Caco-2 (cell line): ENCODE measurements around the gene MAMLD1. TPM values are rescaled to one million over a fixed set of nuclear protein-coding genes. Genes with fewer than 3 reads are reported as not detected.

ENCODE experiments used
- BruUV-seq: library from RNA; stranded (reverse); fragments of 400-500 nt; replicated peaks from 2 replicates; lab custom pipeline; 2021; lab: Mats Ljungman, UMichigan
- CTCF ChIA-PET: fragments of 300-600 bp; sonication (Branson Sonifier 250); formaldehyde crosslinking; loops from one replicate; lab custom pipeline; 2022; ENCODE audit warnings: antibody characterized with exemption; lab: Charles Lee
- POLR2A ChIA-PET: fragments of 300-600 bp; sonication (Branson Sonifier 250); formaldehyde crosslinking; loops from one replicate; lab custom pipeline; 2022; ENCODE audit warnings: antibody characterized with exemption; lab: Charles Lee
- DNase-seq, 2 experiments: peaks; one replicate each; pipeline versions ENCODE4 v3.0.0 to v3.0.0-alpha.2; 2020 to 2022
- H3K27me3 ChIP-seq: replicated peaks from 2 replicates; pipeline ENCODE4 v1.6.0; 2011; ENCODE audit warnings: low read length; ENCODE audit not compliant: control insufficient read depth, insufficient read depth
- H3K36me3 ChIP-seq: 2 replicates; pipeline ENCODE4 v1.5.1; 2011; ENCODE audit warnings: low read length; ENCODE audit not compliant: control insufficient read depth, insufficient read depth
- H3K4me1 ChIP-seq: fragments of 250-450 bp; sonication (Bioruptor Pico); 2 replicates; pipeline ENCODE4 v1.5.1; 2020; ENCODE audit warnings: mild to moderate bottlenecking
- H3K4me3 ChIP-seq: 2 replicates; pipeline ENCODE4 v1.5.1; 2011; ENCODE audit warnings: low read depth, mild to moderate bottlenecking, control low read depth, low read length
- H3K9me3 ChIP-seq: fragments of 250-450 bp; sonication (Bioruptor Pico); 2 replicates; pipeline ENCODE4 v1.5.1; 2020; ENCODE audit warnings: mild to moderate bottlenecking, moderate library complexity
- H3K27ac Mint-ChIP-seq: one replicate; pipeline ENCODE4 v1.8.0; 2022; ENCODE audit warnings: mixed read lengths; ENCODE audit not compliant: unreplicated experiment
- H3K27me3 Mint-ChIP-seq: one replicate; pipeline ENCODE4 v1.8.0; 2022; ENCODE audit warnings: mixed read lengths; ENCODE audit not compliant: insufficient read depth, unreplicated experiment
- H3K36me3 Mint-ChIP-seq: one replicate; pipeline ENCODE4 v1.8.0; 2022; ENCODE audit warnings: mild to moderate bottlenecking, mixed read lengths; ENCODE audit not compliant: insufficient read depth, unreplicated experiment
- H3K4me1 Mint-ChIP-seq: one replicate; pipeline ENCODE4 v1.8.0; 2022; ENCODE audit warnings: low read depth, mixed read lengths; ENCODE audit not compliant: unreplicated experiment
- H3K4me3 Mint-ChIP-seq: one replicate; pipeline ENCODE4 v1.8.0; 2022; ENCODE audit warnings: mild to moderate bottlenecking, moderate library complexity, mixed read lengths; ENCODE audit not compliant: unreplicated experiment
- H3K9me3 Mint-ChIP-seq: one replicate; pipeline ENCODE4 v1.8.0; 2022; ENCODE audit warnings: mixed read lengths; ENCODE audit not compliant: unreplicated experiment
- CTCF ChIP-seq, 2 experiments: fragments of 200-600 bp in 1 of 2; IDR thresholded peaks; 1 replicate in 1 of 2; 2 replicates in 1 of 2; pipeline versions ENCODE4 v1.5.1 to v1.8.0; 2011 to 2022; ENCODE audit warnings: antibody characterized with exemption in 1 of 2, control low read depth in 1 of 2, inconsistent platforms in 1 of 2, low read depth in 1 of 2, low read length in 1 of 2, mild to moderate bottlenecking in 1 of 2, moderate library complexity in 1 of 2; ENCODE audit not compliant: insufficient read depth in 1 of 2, severe bottlenecking in 1 of 2, unreplicated experiment in 1 of 2
- intact Hi-C: fragments of 100-400 bp; cut with micrococcal nuclease; formaldehyde crosslinking; loops from one replicate; pipeline ENCODE4 v1.10.0; 2022; ENCODE audit not compliant: unreplicated experiment
- total RNA-seq: library from RNA; stranded (reverse); gene quantifications from 2 replicates; pipeline ENCODE4 v1.2.3, GENCODE V29; 2022

The MAMLD1 gene
- total RNA-seq, 1 experiment from 2014 or later = not detected

DNA sequence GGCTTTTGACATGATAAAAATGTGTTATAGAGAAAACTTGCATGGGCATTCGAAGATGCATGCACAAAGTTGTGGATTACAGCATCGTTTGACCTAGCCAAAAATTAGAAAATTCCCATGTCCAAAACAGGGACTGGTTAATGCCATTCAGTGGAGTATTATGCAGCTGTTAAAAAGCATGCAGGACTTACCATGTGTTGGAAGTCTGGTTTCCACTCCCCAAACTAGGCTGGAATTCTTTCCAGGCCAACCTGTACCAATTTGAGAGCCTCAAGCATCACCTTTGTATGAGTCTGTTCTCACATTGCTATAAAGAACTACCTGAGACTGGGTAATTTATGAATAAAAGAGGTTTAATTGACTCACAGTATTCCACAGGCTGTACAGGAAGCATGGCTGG is 159.4 kb downstream of the MAMLD1 start:
- H3K36me3 Mint-ChIP-seq = no peaks in the 10 kb centered on the region
- no peak overlapping the region for H3K27ac Mint-ChIP-seq
- CTCF ChIA-PET = no interaction called here
- Histone ChIP-seq H3K9me3 (no peaks in the 10 kb centered on the region), H3K4me1 (no peaks in the 10 kb centered on the region), H3K27me3 (no peaks in the 10 kb centered on the region), H3K36me3 (no peaks in the 10 kb centered on the region), H3K4me3 (no peak overlapping the region)
- no peak for DNase-seq
- TF ChIP-seq CTCF (IDR thresholded peaks at IDR 0.05; ENCODE audit: insufficient read depth in 1 of 2, low read depth in 1 of 2, low read length in 1 of 2, severe bottlenecking in 1 of 2, unreplicated experiment in 1 of 2) = no peak
- H3K4me3 Mint-ChIP-seq = no peak overlapping the region
- BruUV-seq = no TSS peak
- H3K4me1 Mint-ChIP-seq = no peaks in the 10 kb centered on the region
- no peaks in the 10 kb centered on the region for H3K27me3 Mint-ChIP-seq
- intact Hi-C loops = no loop called here
- H3K9me3 Mint-ChIP-seq = no peaks in the 10 kb centered on the region
- POLR2A ChIA-PET = no interaction called here

DNA sequence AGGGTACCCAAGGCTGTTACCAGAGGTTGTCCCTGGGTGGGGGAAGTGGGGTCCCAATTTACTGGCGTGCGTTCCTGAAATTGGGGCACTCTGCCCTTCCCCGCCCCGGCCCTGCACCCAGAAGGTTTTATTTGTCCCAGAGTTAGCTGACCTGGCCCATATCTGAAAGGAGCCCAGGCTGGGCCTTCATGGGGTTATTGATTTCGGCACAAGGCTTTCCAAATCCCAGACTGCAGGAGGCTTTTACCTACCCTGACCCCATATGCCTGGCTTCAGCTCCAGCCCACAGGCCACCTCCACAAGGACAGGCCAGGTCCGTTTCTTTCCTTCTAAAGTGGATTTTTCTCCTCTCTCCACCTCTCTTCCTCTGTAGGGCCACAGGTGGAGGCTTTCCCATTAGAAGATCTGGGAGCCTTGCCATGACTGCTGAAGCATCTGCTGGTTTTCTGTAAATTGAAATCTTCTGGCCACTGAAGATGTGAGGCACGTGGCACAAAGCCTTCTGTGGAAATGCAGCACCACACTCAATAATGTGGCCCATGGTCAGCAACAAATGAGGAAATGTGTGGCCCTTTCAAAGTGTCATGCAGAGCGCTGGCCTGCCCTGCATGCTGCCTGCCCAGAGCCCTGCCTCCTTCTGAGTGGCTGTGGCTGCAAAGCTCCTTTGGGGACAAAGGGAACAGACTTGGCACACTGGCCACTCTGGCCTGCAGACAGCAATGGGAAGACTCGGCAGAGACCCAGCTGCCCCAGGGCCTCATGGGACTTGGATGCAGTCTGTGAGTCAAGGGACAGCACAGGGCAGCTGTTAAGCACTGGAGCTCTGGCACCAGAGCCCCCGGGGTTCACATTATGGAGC is 162.2 kb downstream of the MAMLD1 start:
- ChIA-PET POLR2A (no interaction called here), CTCF (no interaction called here)
- H3K27me3 ChIP-seq = no peaks in the 10 kb centered on the region
- no peaks in the 10 kb centered on the region for H3K9me3 ChIP-seq
- no peak overlapping the region for H3K4me3 ChIP-seq
- H3K36me3 ChIP-seq = no peaks in the 10 kb centered on the region
- no peak for TF ChIP-seq CTCF (IDR thresholded peaks at IDR 0.05; ENCODE audit: insufficient read depth in 1 of 2, low read depth in 1 of 2, low read length in 1 of 2, severe bottlenecking in 1 of 2, unreplicated experiment in 1 of 2)
- no peak overlapping the region for H3K27ac Mint-ChIP-seq
- no peaks in the 10 kb centered on the region for H3K4me1 ChIP-seq
- no peaks in the 10 kb centered on the region for H3K36me3 Mint-ChIP-seq
- intact Hi-C loops = no loop called here
- H3K27me3 Mint-ChIP-seq = no peaks in the 10 kb centered on the region
- H3K4me3 Mint-ChIP-seq = no peak overlapping the region
- no peak for DNase-seq
- no peaks in the 10 kb centered on the region for H3K4me1 Mint-ChIP-seq
- no TSS peak for BruUV-seq
- no peaks in the 10 kb centered on the region for H3K9me3 Mint-ChIP-seq

GRCh38 chrX:150526692-150527091 is 163.6 kb downstream of the MAMLD1 start:
- Histone ChIP-seq H3K27me3 (no peaks in the 10 kb centered on the region), H3K4me3 (no peak overlapping the region), H3K9me3 (no peaks in the 10 kb centered on the region), H3K4me1 (no peaks in the 10 kb centered on the region), H3K36me3 (no peaks in the 10 kb centered on the region)
- no peak for TF ChIP-seq CTCF (IDR thresholded peaks at IDR 0.05; ENCODE audit: insufficient read depth in 1 of 2, low read depth in 1 of 2, low read length in 1 of 2, severe bottlenecking in 1 of 2, unreplicated experiment in 1 of 2)
- no peaks in the 10 kb centered on the region for H3K27me3 Mint-ChIP-seq
- H3K27ac Mint-ChIP-seq = no peak overlapping the region
- no peaks in the 10 kb centered on the region for H3K36me3 Mint-ChIP-seq
- H3K9me3 Mint-ChIP-seq = no peaks in the 10 kb centered on the region
- BruUV-seq = no TSS peak
- POLR2A ChIA-PET = no interaction called here
- DNase-seq = no peak
- CTCF ChIA-PET = no interaction called here
- no peak overlapping the region for H3K4me3 Mint-ChIP-seq
- intact Hi-C loops = no loop called here
- H3K4me1 Mint-ChIP-seq = no peaks in the 10 kb centered on the region
